ENCODE data around the gene SERPINB10.

Gene SERPINB10

GRCh38 chr18:63947051-63947790 lies 39.5 kb downstream of the SERPINB10 start:
- DNase-seq (ENCODE audit: low read depth in 2 of 2) = no peak

- no peak for DNase-seq (ENCODE audit: low read depth in 2 of 2)
These were observed 41.4 kb downstream of the SERPINB10 start, which contains the start of gene HMSD for GRCh38 chr18:63949068-63949737. HMSD (plus strand) TSS chr18:63949301; CDS start chr18:63953456, 4,155 bp downstream.

- no peak for DNase-seq (ENCODE audit: low read depth in 2 of 2)
These were observed 43.5 kb downstream of the SERPINB10 start for GRCh38 chr18:63951302-63951705.

GRCh38 chr18:63953811-63954210 lies 46.1 kb downstream of the SERPINB10 start:
- DNase-seq (ENCODE audit: low read depth in 2 of 2) = no peak

GRCh38 chr18:63956755-63957154 lies 49.0 kb downstream of the SERPINB10 start:
- DNase-seq (ENCODE audit: low read depth in 2 of 2) = no peak

GRCh38 chr18:63960891-63961290 lies 53.1 kb downstream of the SERPINB10 start:
- DNase-seq (ENCODE audit: low read depth in 2 of 2) = no peak

GRCh38 chr18:63961435-63961980 lies 53.8 kb downstream of the SERPINB10 start:
- no peak for DNase-seq (ENCODE audit: low read depth in 2 of 2)

- DNase-seq (ENCODE audit: low read depth in 2 of 2) = no peak
These were observed 54.4 kb downstream of the SERPINB10 start for GRCh38 chr18:63962137-63962536.

- no peak for DNase-seq (ENCODE audit: low read depth in 2 of 2)
These were observed 56.0 kb downstream of the SERPINB10 start for GRCh38 chr18:63963615-63964256.

- no peak for DNase-seq (ENCODE audit: low read depth in 2 of 2)
These were observed 57.1 kb downstream of the SERPINB10 start for GRCh38 chr18:63964908-63965307.

- DNase-seq (ENCODE audit: low read depth in 2 of 2) = no peak
These were observed 58.1 kb downstream of the SERPINB10 start for GRCh38 chr18:63965716-63966330.

- peak; percentile 53 for DNase-seq (ENCODE audit: low read depth in 2 of 2)
These were observed 62.4 kb downstream of the SERPINB10 start, which contains the start of gene SERPINB8 for GRCh38 chr18:63969942-63970808. SERPINB8 (plus strand) TSS chr18:63970081; CDS start chr18:63978309, 8,228 bp downstream.

- no peak for DNase-seq (ENCODE audit: low read depth in 2 of 2)
These were observed 63.0 kb downstream of the SERPINB10 start for GRCh38 chr18:63970809-63971205.

- no peak for DNase-seq (ENCODE audit: low read depth in 2 of 2)
These were observed 63.7 kb downstream of the SERPINB10 start for GRCh38 chr18:63971320-63972001.

GRCh38 chr18:63972002-63972376 lies 64.2 kb downstream of the SERPINB10 start:
- no peak for DNase-seq (ENCODE audit: low read depth in 2 of 2)

GRCh38 chr18:63974991-63975390 lies 67.2 kb downstream of the SERPINB10 start:
- DNase-seq (ENCODE audit: low read depth in 2 of 2) = no peak

GRCh38 chr18:63975628-63976027 lies 67.9 kb downstream of the SERPINB10 start:
- DNase-seq (ENCODE audit: low read depth in 2 of 2) = no peak

- DNase-seq (ENCODE audit: low read depth in 2 of 2) = no peak
These were observed 69.3 kb downstream of the SERPINB10 start for GRCh38 chr18:63977040-63977439.

- DNase-seq (ENCODE audit: low read depth in 2 of 2) = no peak
These were observed 71.7 kb downstream of the SERPINB10 start for GRCh38 chr18:63979409-63979920.

- DNase-seq (ENCODE audit: low read depth in 2 of 2) = no peak
These were observed 72.3 kb downstream of the SERPINB10 start for GRCh38 chr18:63980027-63980426.

All from stimulated activated CD8-positive, alpha-beta memory T cell treated with anti-CD3 and anti-CD28 coated beads, Interleukin-7, amount 100 ng/mL, for 1 hour (primary cell).